SK-N-SH (cell line): ENCODE data around the gene FAM163A. TPM values are rescaled to one million over a fixed set of nuclear protein-coding genes. Genes with fewer than 3 reads are reported as not detected.

Experiments
- CTCF ChIA-PET: fragments of 300-600, 350-600 bp; formaldehyde crosslinking; extraction: SDS; loops from one replicate; lab custom pipeline; 2021; lab: Yijun Ruan, JAX
- POLR2A ChIA-PET: fragments of 350-600 bp; sonication (Branson Sonifier 250); formaldehyde crosslinking; extraction: SDS; loops from one replicate; lab custom pipeline; 2020; ENCODE audit warnings: antibody characterized with exemption, inconsistent platforms; lab: Yijun Ruan, JAX
- DNase-seq: peaks from one replicate; pipeline ENCODE4 v3.0.0; 2012
- H2AFZ ChIP-seq: fragments of 200-600 bp; sonication (generic); 2 replicates; pipeline ENCODE4 v1.8.1; 2016; ENCODE audit warnings: antibody characterized with exemption, mild to moderate bottlenecking, low read depth
- H3F3A ChIP-seq: fragments of 200-600 bp; sonication (generic); replicated peaks from 2 replicates; pipeline ENCODE3; 2016; ENCODE audit warnings: antibody characterized with exemption, mild to moderate bottlenecking; ENCODE audit not compliant: insufficient read depth
- H3K27ac ChIP-seq, 2 experiments: fragments of 200-500 bp in 1 of 2; fragments of 200-600 bp in 1 of 2; sonication (Bioruptor generic) in 1 of 2; sonication (generic), shearing (Covaris generic) in 1 of 2; 2 replicates each; pipeline versions ENCODE4 v1.5.1 to v1.6.1; 2014 to 2016; ENCODE audit warnings: low read depth in 2 of 2, inconsistent platforms in 1 of 2, low read length in 1 of 2, mild to moderate bottlenecking in 1 of 2, mixed read lengths in 1 of 2
- H3K27me3 ChIP-seq: fragments of 200-600 bp; sonication (generic), shearing (Covaris generic); 2 replicates; pipeline ENCODE4 v1.6.1; 2016; ENCODE audit warnings: mixed run types; ENCODE audit not compliant: insufficient read depth
- H3K36me3 ChIP-seq, 2 experiments: fragments of 200-500 bp in 1 of 2; fragments of 200-600 bp in 1 of 2; sonication (Bioruptor generic) in 1 of 2; sonication (generic) in 1 of 2; replicated peaks in 1 of 2; 2 replicates each; pipeline versions ENCODE3 to v1.5.1; 2014 to 2016; ENCODE audit warnings: low read length in 1 of 2, mild to moderate bottlenecking in 1 of 2; ENCODE audit not compliant: insufficient read depth in 2 of 2, control insufficient read depth in 1 of 2
- H3K4me1 ChIP-seq, 2 experiments: fragments of 200-500 bp in 1 of 2; fragments of 200-600 bp in 1 of 2; sonication (Bioruptor generic) in 1 of 2; sonication (generic), shearing (Covaris generic) in 1 of 2; 2 replicates each; pipeline versions ENCODE4 v1.5.1 to v1.6.1; 2014 to 2016; ENCODE audit warnings: low read depth in 1 of 2, low read length in 1 of 2, mixed run types in 1 of 2; ENCODE audit not compliant: insufficient read depth in 2 of 2, control insufficient read depth in 1 of 2
- H3K4me2 ChIP-seq: fragments of 200-600 bp; sonication (generic), shearing (Covaris generic); 2 replicates; pipeline ENCODE4 v1.6.1; 2017; ENCODE audit warnings: mixed run types
- H3K4me3 ChIP-seq, 2 experiments: fragments of 200-500 bp in 1 of 2; fragments of 200-600 bp in 1 of 2; sonication (Bioruptor generic) in 1 of 2; sonication (generic), shearing (Covaris generic) in 1 of 2; 2 replicates each; pipeline versions ENCODE4 v1.5.1 to v1.8.1; 2014 to 2016; ENCODE audit warnings: low read depth in 2 of 2, inconsistent platforms in 1 of 2, low read length in 1 of 2, mild to moderate bottlenecking in 1 of 2, mixed read lengths in 1 of 2, moderate library complexity in 1 of 2
- H3K79me2 ChIP-seq: fragments of 200-600 bp; sonication (generic); 2 replicates; pipeline ENCODE4 v1.8.1; 2017; ENCODE audit warnings: mild to moderate bottlenecking; ENCODE audit not compliant: insufficient read depth
- H3K9ac ChIP-seq: fragments of 200-600 bp; sonication (generic); 2 replicates; pipeline ENCODE4 v1.6.1; 2017; ENCODE audit warnings: mixed run types
- H3K9me2 ChIP-seq: fragments of 200-600 bp; sonication (generic); 2 replicates; pipeline ENCODE4 v1.6.1; 2017; ENCODE audit warnings: mixed run types
- H3K9me3 ChIP-seq: fragments of 200-600 bp; sonication (generic); 2 replicates; pipeline ENCODE4 v1.6.1; 2017; ENCODE audit warnings: mixed run types, mild to moderate bottlenecking, moderate library complexity
- H4K20me1 ChIP-seq: fragments of 200-600 bp; sonication (generic); 2 replicates; pipeline ENCODE4 v1.6.1; 2017; ENCODE audit warnings: mild to moderate bottlenecking, mixed run types; ENCODE audit not compliant: insufficient read depth
- CHD2 ChIP-seq: fragments of 150-350 bp; IDR thresholded peaks from 2 replicates; pipeline ENCODE4 v1.6.1; 2018; ENCODE audit warnings: low read length; ENCODE audit not compliant: partially characterized antibody
- EP300 ChIP-seq, 2 experiments: IDR thresholded peaks; 2 replicates each; pipeline versions ENCODE4 v1.4.0 to v1.6.1; 2012; ENCODE audit warnings: borderline replicate concordance in 1 of 2, low read depth in 1 of 2, low read length in 1 of 2
- FOXJ3 ChIP-seq: sonication (generic); formaldehyde crosslinking; IDR thresholded peaks from 2 replicates; pipeline ENCODE4 v1.5.1; 2020; ENCODE audit warnings: mild to moderate bottlenecking, missing genetic modification reagents
- GATA2 ChIP-seq: sonication (generic); formaldehyde crosslinking; IDR thresholded peaks from 2 replicates; pipeline ENCODE4 v1.5.0; 2020; ENCODE audit warnings: mild to moderate bottlenecking, missing genetic modification reagents
- IRF3 ChIP-seq: fragments of 150-350 bp; IDR thresholded peaks from 2 replicates; pipeline ENCODE4 v1.6.1; 2016; ENCODE audit warnings: mild to moderate bottlenecking, low read depth, low read length
- MXI1 ChIP-seq: IDR thresholded peaks from 2 replicates; pipeline ENCODE4 v1.6.1; 2012; ENCODE audit warnings: mild to moderate bottlenecking, low read depth, low read length, improper control_type of control experiment
- NFIC ChIP-seq: IDR thresholded peaks from 2 replicates; pipeline ENCODE4 v1.4.0; 2012; ENCODE audit warnings: borderline replicate concordance
- POLR2AphosphoS5 ChIP-seq: IDR thresholded peaks from 2 replicates; pipeline ENCODE4 v1.6.1; 2012; ENCODE audit warnings: low read depth, low read length
- RAD21 ChIP-seq: IDR thresholded peaks from 2 replicates; pipeline ENCODE4 v1.6.1; 2012; ENCODE audit warnings: mild to moderate bottlenecking, low read length
- RCOR1 ChIP-seq: fragments of 150-350 bp; IDR thresholded peaks from 2 replicates; pipeline ENCODE4 v1.6.1; 2017; ENCODE audit warnings: antibody characterized with exemption, low read length
- SMC3 ChIP-seq: IDR thresholded peaks from 2 replicates; pipeline ENCODE4 v1.6.1; 2012; ENCODE audit warnings: low read depth, low read length, improper control_type of control experiment
- TCF12 ChIP-seq: IDR thresholded peaks from 2 replicates; pipeline ENCODE4 v1.4.0; 2012
- YY1 ChIP-seq: IDR thresholded peaks from 2 replicates; pipeline ENCODE4 v1.4.0; 2012; ENCODE audit warnings: low read depth, mild to moderate bottlenecking
- WGBS: methylation state at CpG from one replicate; pipeline ENCODE4 v1.1.6; 2017; ENCODE audit warnings: low lambda C conversion rate; 5-methylcytosine and 5-hydroxymethylcytosine counted together
- polyA plus RNA-seq, 3 experiments: library from polyadenylated mRNA; depleted of rRNA; stranded (reverse); fragments of >200 nt; gene quantifications; 2 replicates each; pipeline ENCODE4 v1.2.3, GENCODE V29; 2012
- TF ChIP-seq, protein P1 (sequence below): fragments of 150-350 bp; IDR thresholded peaks from 2 replicates; pipeline ENCODE4 v1.6.1; 2017; ENCODE audit warnings: antibody characterized with exemption, low read length, low read depth, borderline replicate concordance
- TF ChIP-seq, protein P2 (sequence below): IDR thresholded peaks from 2 replicates; pipeline ENCODE4 v1.6.1; 2012; ENCODE audit warnings: mild to moderate bottlenecking, low read depth, low read length, moderate library complexity

The FAM163A gene
- polyA plus RNA-seq, 1 of the 3 experiments (the other 2 are of a cell fraction): 0.43 TPM

DNA sequence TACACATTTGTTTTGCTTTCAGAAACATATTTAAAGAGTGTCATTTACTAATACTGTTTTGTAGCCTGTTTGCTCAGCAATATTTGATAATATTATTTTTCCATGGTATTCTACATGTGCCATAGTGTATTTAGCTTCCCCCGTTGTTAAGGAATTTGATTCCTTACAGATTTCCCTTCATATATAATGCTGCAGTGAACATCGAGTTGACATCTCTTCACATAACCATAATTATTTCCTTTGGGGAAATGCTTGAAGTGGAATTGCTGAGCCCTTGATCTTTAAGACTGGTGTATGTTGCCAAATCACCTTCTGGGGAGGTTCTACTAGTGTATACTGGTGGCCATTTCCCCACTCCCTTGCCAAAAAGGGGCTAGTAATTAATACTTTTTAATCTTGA, 42.6 kb downstream of the FAM163A start:
- Histone ChIP-seq H3K9ac (no peak overlapping the region), H3K27me3 (peaks cover 16% of the 10 kb centered on the region; the same call in 1 of the 2 replicates), H3K4me3 (no peak overlapping the region), H3K4me1 (peaks cover 0 to 82% of the 10 kb centered on the region in 2 experiments; a peak in 2 of 4 replicates), H3K79me2 (no peaks in the 10 kb centered on the region), H3K27ac (peak overlapping the region in 1 of 2 experiments; percentile 98; a peak in 3 of 4 replicates), H4K20me1 (no peaks in the 10 kb centered on the region), H3K4me2 (no peak overlapping the region), H3K36me3 (no peaks in the 10 kb centered on the region), H3K9me3 (no peaks in the 10 kb centered on the region), H3K9me2 (no peaks in the 10 kb centered on the region), H3F3A (no peaks in the 10 kb centered on the region), H2AFZ (no peak overlapping the region)
- no peak for DNase-seq
- CTCF ChIA-PET: interaction anchor here (1.0 to 8.2 kb wide), 10 partner anchors 10 to 80 kb away, joined by 3 to 87 read pairs (median 4); no protein-coding TSS in a partner anchor
- no peak for TF ChIP-seq EP300 (IDR thresholded peaks at IDR 0.05; ENCODE audit: borderline replicate concordance in 1 of 2, low read depth in 1 of 2, low read length in 1 of 2)
- TF ChIP-seq, protein P1, sequence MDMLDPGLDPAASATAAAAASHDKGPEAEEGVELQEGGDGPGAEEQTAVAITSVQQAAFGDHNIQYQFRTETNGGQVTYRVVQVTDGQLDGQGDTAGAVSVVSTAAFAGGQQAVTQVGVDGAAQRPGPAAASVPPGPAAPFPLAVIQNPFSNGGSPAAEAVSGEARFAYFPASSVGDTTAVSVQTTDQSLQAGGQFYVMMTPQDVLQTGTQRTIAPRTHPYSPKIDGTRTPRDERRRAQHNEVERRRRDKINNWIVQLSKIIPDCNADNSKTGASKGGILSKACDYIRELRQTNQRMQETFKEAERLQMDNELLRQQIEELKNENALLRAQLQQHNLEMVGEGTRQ: no peak
- no peak for TF ChIP-seq SMC3
- TF ChIP-seq POLR2AphosphoS5: no peak
- 41% methylated on average over 2 of the region's 2 CpGs for WGBS
- POLR2A ChIA-PET: interaction anchor here (1.3 to 4.0 kb wide), 7 partner anchors 13 to 76 kb away, joined by 4 to 34 read pairs (median 6); no protein-coding TSS in a partner anchor

DNA sequence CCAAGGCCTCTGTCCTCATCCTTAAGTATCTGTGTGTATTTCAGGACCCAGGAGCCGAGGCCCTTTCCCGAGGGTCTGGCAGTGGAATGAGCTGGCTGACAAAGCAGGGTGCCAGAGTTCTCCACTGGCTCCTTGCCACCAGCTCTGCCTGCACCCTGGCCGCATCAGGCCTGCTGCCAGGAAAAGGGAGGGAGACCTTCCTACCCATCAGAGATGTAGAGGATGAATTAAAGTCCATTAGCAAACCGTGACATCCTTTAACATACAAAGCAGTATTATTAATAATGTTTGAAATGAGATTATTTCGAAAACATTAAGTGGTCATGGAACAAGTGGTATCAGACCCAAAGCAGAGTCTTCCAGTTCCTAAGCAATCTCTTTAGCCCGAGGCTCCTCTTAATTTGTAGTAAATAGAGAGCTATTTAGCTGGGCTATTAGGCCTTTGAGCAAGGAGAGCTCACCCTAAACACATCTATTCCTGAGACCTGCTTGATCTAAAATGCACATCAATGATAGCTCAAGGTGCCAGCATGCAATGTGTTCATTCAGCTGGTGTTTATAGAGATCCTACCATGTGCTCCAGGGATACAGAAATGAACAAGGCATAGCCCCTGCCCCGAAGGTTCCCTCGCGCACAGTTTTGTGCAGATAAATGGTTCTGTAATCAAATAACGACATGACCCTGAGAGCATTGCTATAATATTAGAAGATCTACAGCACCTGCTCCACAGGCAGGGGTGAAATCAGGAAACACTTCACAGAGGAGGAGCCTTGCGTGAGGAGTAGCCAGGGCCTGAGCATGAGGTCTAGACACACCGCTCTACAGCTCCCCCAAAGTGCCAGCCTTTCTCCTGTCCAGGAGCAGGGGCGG, 44.0 kb downstream of the FAM163A start:
- TF ChIP-seq YY1: no peak
- TF ChIP-seq IRF3: no peak
- peak; percentile 30 for TF ChIP-seq RAD21
- TF ChIP-seq NFIC: peak; percentile 48; the same call in 1 of the 2 replicates
- 0 out of 2 replicates have a peak, but pooled peaks have one; percentile 15 for TF ChIP-seq TCF12
- TF ChIP-seq, protein P2, sequence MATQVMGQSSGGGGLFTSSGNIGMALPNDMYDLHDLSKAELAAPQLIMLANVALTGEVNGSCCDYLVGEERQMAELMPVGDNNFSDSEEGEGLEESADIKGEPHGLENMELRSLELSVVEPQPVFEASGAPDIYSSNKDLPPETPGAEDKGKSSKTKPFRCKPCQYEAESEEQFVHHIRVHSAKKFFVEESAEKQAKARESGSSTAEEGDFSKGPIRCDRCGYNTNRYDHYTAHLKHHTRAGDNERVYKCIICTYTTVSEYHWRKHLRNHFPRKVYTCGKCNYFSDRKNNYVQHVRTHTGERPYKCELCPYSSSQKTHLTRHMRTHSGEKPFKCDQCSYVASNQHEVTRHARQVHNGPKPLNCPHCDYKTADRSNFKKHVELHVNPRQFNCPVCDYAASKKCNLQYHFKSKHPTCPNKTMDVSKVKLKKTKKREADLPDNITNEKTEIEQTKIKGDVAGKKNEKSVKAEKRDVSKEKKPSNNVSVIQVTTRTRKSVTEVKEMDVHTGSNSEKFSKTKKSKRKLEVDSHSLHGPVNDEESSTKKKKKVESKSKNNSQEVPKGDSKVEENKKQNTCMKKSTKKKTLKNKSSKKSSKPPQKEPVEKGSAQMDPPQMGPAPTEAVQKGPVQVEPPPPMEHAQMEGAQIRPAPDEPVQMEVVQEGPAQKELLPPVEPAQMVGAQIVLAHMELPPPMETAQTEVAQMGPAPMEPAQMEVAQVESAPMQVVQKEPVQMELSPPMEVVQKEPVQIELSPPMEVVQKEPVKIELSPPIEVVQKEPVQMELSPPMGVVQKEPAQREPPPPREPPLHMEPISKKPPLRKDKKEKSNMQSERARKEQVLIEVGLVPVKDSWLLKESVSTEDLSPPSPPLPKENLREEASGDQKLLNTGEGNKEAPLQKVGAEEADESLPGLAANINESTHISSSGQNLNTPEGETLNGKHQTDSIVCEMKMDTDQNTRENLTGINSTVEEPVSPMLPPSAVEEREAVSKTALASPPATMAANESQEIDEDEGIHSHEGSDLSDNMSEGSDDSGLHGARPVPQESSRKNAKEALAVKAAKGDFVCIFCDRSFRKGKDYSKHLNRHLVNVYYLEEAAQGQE: no peak
- peak; percentile 85 for TF ChIP-seq FOXJ3 (CRISPR knock-in tag)
- peak; percentile 82; the same call in 1 of the 2 replicates for TF ChIP-seq MXI1
- peak; percentile 77 for TF ChIP-seq GATA2 (CRISPR knock-in tag)
- TF ChIP-seq RCOR1: peak; percentile 84
- peak; percentile 60 for TF ChIP-seq CHD2
- TF ChIP-seq EP300 (IDR thresholded peaks at IDR 0.05; ENCODE audit: borderline replicate concordance in 1 of 2, low read depth in 1 of 2, low read length in 1 of 2): peak in 1 of 2 experiments; percentile 75; a peak in 1 of 4 replicates
- ChIA-PET POLR2A (interaction anchor here (0.7 to 4.0 kb wide), 17 partner anchors 9 to 81 kb away, joined by 3 to 34 read pairs (median 5); partner anchors contain the start of gene FAM163A), CTCF (interaction anchor here (0.6 to 8.2 kb wide), 9 partner anchors 11 to 91 kb away, joined by 3 to 87 read pairs (median 3); no protein-coding TSS in a partner anchor)
- Histone ChIP-seq H3K27ac (peak overlapping the region; percentile 28 to 98; a peak in 3 of 4 replicates), H3K9me2 (no peaks in the 10 kb centered on the region), H3K9ac (no peak overlapping the region), H4K20me1 (no peaks in the 10 kb centered on the region), H3K4me1 (peaks cover 0 to 85% of the 10 kb centered on the region in 2 experiments; a peak in 2 of 4 replicates), H3K9me3 (no peaks in the 10 kb centered on the region), H3F3A (no peaks in the 10 kb centered on the region), H3K36me3 (no peaks in the 10 kb centered on the region), H3K4me2 (no peak overlapping the region), H3K4me3 (no peak overlapping the region), H3K27me3 (peaks cover 15% of the 10 kb centered on the region; the same call in 1 of the 2 replicates), H2AFZ (no peak overlapping the region), H3K79me2 (no peaks in the 10 kb centered on the region)
- 49% methylated on average over 10 of the region's 13 CpGs for WGBS
- peak; percentile 75 for DNase-seq
